Endothelial cell (in vitro differentiated cells): ENCODE data around the gene TBC1D24. TPM values are rescaled to one million over a fixed set of nuclear protein-coding genes. Genes with fewer than 3 reads are reported as not detected.
"Not testable (repeated sequence)": the region's sequence is repeated elsewhere in the genome, so short reads cannot be mapped to it uniquely, and the experiment has no call there.

Source experiments
- DNase-seq: peaks from one replicate; pipeline ENCODE4 v3.0.0; 2021; ENCODE audit warnings: low spot score
- H3K27ac Mint-ChIP-seq: one replicate; pipeline ENCODE4 v1.8.0; 2021; ENCODE audit warnings: mixed read lengths, inconsistent platforms; ENCODE audit not compliant: unreplicated experiment
- H3K27me3 Mint-ChIP-seq: one replicate; pipeline ENCODE4 v1.8.0; 2021; ENCODE audit warnings: mild to moderate bottlenecking, moderate library complexity, mixed read lengths, inconsistent platforms; ENCODE audit not compliant: unreplicated experiment
- H3K36me3 Mint-ChIP-seq: one replicate; pipeline ENCODE4 v1.8.0; 2021; ENCODE audit warnings: mild to moderate bottlenecking, low read depth, mixed read lengths, inconsistent platforms; ENCODE audit not compliant: unreplicated experiment
- H3K4me1 Mint-ChIP-seq: one replicate; pipeline ENCODE4 v1.8.0; 2021; ENCODE audit warnings: mild to moderate bottlenecking, mixed read lengths, inconsistent platforms; ENCODE audit not compliant: unreplicated experiment
- H3K4me3 Mint-ChIP-seq: one replicate; pipeline ENCODE4 v1.8.0; 2021; ENCODE audit warnings: mild to moderate bottlenecking, mixed read lengths, inconsistent platforms; ENCODE audit not compliant: unreplicated experiment
- H3K9me3 Mint-ChIP-seq: one replicate; pipeline ENCODE4 v1.8.0; 2021; ENCODE audit warnings: mixed read lengths, inconsistent platforms; ENCODE audit not compliant: unreplicated experiment
- total RNA-seq: library from RNA; stranded (reverse); fragmentation: NEBNext Ultra II Directional; extraction: Animal tissue kit (Norgen Biotek cat#: 25700); gene quantifications from one replicate; pipeline ENCODE4 v1.2.1, GENCODE V29; 2021; ENCODE audit not compliant: unreplicated experiment
- TF ChIP-seq, protein P1 (sequence below): fragments of 200-600 bp; sonication (generic); IDR thresholded peaks from one replicate; pipeline ENCODE4 v1.5.0; 2021; ENCODE audit warnings: antibody characterized with exemption; ENCODE audit not compliant: unreplicated experiment

TBC1D24 gene
- total RNA-seq, 1 donor from 2014 or later = 17.3 TPM

DNA sequence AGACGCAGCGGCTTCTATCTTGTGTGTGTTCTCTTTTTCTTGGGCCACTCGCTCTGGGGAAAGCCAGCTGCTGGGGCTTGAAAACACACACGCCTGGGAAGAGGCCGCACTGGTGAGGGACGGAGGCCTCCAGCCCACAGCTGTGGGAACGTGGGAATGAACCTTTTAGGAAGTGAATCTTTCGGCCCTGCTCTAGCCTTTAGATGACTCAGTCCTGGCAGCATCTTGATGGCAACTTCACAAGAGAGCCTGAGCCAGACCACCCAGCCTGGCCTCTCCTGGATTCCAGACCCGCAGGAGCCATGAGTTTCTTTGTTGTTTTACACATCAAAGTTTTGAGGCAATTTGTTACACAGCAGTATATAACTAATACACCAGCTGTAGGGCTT lies 60.7 kb downstream of the TBC1D24 start:
- DNase-seq = no peak
- Mint-ChIP-seq H3K36me3 (no peaks in the 10 kb centered on the region), H3K4me3 (no peak overlapping the region), H3K9me3 (no peaks in the 10 kb centered on the region), H3K27me3 (peaks cover 23% of the 10 kb centered on the region), H3K4me1 (peaks cover 11% of the 10 kb centered on the region), H3K27ac (no peak overlapping the region)
- TF ChIP-seq, protein P1, sequence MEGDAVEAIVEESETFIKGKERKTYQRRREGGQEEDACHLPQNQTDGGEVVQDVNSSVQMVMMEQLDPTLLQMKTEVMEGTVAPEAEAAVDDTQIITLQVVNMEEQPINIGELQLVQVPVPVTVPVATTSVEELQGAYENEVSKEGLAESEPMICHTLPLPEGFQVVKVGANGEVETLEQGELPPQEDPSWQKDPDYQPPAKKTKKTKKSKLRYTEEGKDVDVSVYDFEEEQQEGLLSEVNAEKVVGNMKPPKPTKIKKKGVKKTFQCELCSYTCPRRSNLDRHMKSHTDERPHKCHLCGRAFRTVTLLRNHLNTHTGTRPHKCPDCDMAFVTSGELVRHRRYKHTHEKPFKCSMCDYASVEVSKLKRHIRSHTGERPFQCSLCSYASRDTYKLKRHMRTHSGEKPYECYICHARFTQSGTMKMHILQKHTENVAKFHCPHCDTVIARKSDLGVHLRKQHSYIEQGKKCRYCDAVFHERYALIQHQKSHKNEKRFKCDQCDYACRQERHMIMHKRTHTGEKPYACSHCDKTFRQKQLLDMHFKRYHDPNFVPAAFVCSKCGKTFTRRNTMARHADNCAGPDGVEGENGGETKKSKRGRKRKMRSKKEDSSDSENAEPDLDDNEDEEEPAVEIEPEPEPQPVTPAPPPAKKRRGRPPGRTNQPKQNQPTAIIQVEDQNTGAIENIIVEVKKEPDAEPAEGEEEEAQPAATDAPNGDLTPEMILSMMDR = no peak

DNA sequence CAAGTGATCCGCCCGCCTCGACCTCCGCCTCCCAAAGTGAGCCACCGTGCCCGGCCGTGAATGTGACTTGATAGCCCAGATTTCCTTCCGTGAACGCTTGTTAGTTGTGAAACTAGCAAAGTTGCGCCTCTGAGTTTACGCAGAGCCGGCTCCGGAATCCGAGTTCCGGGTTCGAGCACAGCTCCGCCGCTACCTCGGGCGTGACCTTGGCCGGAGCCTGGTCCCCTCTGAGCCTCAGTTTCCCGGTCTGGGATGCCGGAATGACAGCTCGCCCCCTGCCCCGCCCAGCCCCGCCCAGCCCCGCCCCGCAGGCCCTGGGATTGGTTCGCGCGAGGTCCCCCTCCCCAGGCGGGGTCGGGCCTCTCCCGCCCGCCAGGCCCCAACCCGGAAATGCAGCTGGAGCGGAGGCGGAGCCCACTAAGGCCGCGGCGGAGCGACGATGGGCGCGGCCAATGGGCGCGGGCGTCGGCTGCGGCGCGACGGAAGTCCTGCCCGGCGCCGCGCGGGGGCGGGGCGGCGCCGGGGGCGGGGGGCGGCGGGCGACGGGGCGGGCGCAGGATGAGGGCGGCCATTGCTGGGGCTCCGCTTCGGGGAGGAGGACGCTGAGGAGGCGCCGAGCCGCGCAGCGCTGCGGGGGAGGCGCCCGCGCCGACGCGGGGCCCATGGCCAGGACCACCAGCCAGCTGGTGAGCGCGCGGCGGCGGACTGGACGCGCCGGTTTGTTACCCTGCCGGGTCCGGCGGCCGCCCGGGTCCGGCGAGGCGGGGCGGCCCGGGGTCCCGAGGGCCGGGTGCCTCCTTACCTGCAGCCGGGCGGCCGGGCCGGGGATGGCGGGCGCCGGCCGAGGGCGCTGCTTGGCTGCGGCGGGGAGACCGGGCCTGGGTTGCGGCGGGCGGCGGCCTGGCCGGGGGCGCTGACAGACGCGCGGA lies 62.8 kb downstream of the TBC1D24 start, which contains the start of gene PDPK1:
PDPK1 (plus strand) TSS at position 571 of the 929 bp plus-strand sequence; CDS start at position 663, 92 bp downstream.
- TF ChIP-seq, protein P1 = no peak
- DNase-seq = peak; percentile 95
- peak within 1 kb of the TSS; percentile 93 for H3K4me3 Mint-ChIP-seq
- H3K27ac Mint-ChIP-seq = peak within 1 kb of the TSS; percentile 64
- H3K27me3 Mint-ChIP-seq = peaks cover 21% of the 10 kb centered on the region
- peaks cover 17% of the 10 kb centered on the region for H3K4me1 Mint-ChIP-seq
- peaks cover 4% of the 10 kb centered on the region for H3K36me3 Mint-ChIP-seq
- no peaks in the 10 kb centered on the region for H3K9me3 Mint-ChIP-seq

DNA sequence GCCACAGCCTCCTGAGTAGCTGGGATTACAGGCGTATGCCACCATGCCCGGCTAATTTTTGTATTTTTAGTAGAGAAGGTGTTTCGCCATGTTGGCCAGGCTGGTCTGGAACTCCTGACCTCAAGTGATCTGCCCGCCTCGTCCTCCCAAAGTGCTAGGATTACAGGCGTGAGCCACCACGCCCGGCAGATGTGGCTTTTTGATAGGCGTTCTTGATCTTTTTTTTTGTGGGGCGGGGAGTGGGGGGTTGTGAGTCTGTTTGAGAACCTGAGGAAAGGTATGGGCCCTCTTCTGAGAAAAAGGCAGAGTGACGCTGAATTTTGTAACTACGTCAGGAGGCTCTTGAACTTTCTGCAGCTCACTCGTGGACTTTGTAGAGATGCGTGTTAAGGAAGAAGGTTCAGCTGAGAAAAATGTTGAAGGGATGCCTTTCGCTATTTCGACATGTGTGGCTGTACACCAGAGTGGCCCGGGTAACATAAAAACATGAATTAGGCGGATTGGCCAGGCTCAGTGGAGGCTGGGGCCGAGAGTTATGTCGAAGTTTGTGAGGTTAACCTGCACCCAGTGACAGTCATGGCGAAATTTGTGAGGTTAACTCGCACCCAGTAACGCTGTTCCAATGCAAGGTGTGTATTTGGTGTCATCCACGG lies 64.4 kb downstream of the TBC1D24 start:
- peak overlapping the region; percentile 87 for H3K4me3 Mint-ChIP-seq
- not testable (repeated sequence) for H3K27ac Mint-ChIP-seq, H3K9me3 Mint-ChIP-seq, H3K36me3 Mint-ChIP-seq, DNase-seq
- peaks cover 14% of the 10 kb centered on the region for H3K4me1 Mint-ChIP-seq
- peaks cover 11% of the 10 kb centered on the region for H3K27me3 Mint-ChIP-seq

DNA sequence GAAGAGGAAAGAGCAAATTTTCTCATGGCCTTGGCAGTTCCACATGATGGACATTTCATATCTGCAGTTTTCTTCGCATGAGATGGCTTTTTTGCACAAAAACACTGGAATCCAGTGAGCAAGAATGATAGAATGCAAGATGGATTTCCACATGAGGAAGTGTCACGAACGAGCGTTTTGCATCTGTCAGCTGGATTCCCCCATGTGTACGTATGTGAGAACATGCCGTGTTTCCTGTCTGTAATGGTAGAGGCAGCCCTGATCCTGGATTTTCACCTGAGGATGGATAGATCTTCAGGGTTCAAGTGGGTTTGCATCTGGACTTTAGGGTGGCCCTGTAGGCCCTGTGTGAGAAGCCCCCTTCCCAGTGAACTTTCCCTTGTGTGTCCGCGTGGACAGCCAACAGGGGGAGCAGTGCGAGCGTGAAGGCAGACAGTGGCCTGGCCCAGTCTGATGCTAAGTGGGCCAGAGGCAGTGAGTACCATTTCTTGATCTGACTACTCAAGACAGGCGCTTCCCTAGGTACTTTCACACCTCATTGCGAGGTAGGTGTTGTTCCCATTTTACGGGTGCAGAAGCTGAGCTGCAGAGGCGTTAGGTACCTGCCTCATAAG lies 65.0 kb downstream of the TBC1D24 start:
- TF ChIP-seq, protein P1 = peak; percentile 25
- H3K27ac Mint-ChIP-seq, H3K36me3 Mint-ChIP-seq, H3K9me3 Mint-ChIP-seq, DNase-seq: not testable (repeated sequence)
- H3K4me1 Mint-ChIP-seq = peaks cover 14% of the 10 kb centered on the region
- peaks cover 11% of the 10 kb centered on the region for H3K27me3 Mint-ChIP-seq
- peak overlapping the region; percentile 87 for H3K4me3 Mint-ChIP-seq

DNA sequence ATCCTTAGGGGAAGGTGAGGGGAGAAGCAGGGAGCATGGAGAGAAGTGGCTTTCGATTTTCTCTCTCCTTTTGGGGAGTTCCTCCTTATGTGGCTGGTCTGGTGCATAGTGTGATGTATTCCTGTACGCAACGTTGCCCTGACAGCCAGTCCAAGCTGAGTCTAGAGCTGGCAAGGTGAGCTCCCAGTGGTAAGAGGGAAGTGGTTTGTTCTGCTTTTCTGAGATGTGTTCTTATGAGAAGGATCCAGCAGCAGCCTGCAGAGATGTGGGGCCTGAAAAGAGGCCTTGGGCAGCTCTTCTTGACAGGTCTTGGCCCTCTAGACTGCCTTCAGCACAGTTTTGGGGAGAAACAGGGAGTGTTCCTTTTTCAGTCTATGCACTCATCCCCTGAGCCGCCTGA lies 66.0 kb downstream of the TBC1D24 start:
- not testable (repeated sequence) for H3K9me3 Mint-ChIP-seq, DNase-seq, H3K36me3 Mint-ChIP-seq, H3K27ac Mint-ChIP-seq, H3K4me3 Mint-ChIP-seq
- Mint-ChIP-seq H3K27me3 (peaks cover 10% of the 10 kb centered on the region), H3K4me1 (peaks cover 14% of the 10 kb centered on the region)

DNA sequence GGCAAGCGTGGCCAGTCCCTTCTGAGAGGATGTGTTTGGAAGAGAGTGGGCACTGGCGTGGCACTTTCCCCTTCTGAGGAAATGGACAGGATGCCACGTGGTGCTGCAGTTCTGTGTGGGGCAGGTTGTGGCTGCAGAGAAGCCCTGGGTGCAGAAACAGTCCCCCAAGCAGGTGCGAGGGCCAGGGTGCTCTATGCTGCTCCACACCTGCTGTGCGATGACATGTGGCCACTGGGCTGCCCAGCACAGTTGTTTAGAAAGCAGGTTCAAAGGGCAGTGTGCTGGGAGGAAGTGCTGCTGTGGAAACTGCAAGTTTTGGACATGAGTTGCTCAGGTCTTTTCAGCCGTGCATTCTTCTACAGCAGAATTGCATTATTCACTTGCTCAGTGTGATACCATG lies 66.5 kb downstream of the TBC1D24 start:
- H3K4me3 Mint-ChIP-seq, H3K27me3 Mint-ChIP-seq, H3K27ac Mint-ChIP-seq, H3K36me3 Mint-ChIP-seq, DNase-seq, H3K9me3 Mint-ChIP-seq: not testable (repeated sequence)
- H3K4me1 Mint-ChIP-seq = peaks cover 14% of the 10 kb centered on the region

DNA sequence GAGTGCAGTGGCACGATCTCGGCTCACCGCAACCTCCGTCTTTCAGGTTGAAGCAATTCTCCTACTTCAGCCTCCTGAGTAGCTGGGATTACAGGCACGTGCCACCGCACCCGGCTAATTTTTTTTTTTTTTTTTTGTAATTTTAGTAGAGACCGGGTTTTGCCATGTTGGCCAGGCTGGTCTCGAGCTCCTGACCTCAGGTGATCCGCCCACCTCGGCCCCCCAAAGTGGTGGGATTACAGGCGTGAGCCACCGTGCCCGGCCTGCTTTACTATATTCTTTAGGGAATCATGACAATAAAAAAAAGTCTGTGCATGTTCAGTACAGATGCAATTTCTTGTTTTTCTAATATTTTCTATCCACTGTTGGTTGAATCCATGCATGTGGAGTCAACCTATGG lies 68.8 kb downstream of the TBC1D24 start:
- H3K36me3 Mint-ChIP-seq, H3K27ac Mint-ChIP-seq, H3K27me3 Mint-ChIP-seq, H3K4me3 Mint-ChIP-seq, DNase-seq, H3K9me3 Mint-ChIP-seq: not testable (repeated sequence)
- H3K4me1 Mint-ChIP-seq = peaks cover 12% of the 10 kb centered on the region

DNA sequence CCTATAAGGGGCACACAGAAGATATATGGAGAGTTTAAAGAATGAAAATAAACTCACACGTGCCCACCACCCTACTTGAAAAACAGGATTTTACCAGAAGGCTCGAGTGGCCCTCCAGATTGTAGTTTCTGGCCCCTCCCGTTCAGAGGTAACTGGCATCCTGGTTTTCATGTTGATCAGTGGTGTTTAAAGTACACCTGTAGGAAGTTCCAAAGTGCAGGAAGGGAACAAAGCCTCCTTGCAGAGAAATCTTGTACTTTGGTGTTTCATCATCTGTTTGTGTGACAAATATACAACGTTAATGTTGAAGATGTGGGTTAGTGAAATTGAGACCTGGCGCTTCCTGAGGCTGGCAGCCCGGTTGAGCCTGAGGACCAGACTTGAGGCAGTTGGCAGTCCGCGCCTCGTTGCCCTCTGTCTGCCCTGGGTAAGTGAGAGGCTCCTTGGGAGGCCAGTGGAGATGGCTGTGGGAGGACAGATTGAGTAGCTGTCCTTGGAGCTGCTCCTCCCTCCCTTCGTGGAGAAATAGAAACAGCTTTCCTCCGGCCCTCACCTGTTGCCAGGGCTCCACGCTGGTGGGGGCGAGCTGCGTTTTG lies 75.5 kb downstream of the TBC1D24 start:
- not testable (repeated sequence) for H3K36me3 Mint-ChIP-seq, H3K4me1 Mint-ChIP-seq, H3K4me3 Mint-ChIP-seq, H3K9me3 Mint-ChIP-seq, H3K27me3 Mint-ChIP-seq, H3K27ac Mint-ChIP-seq, DNase-seq
